ENCODE data around the gene GLT1D1.

GLT1D1 gene

GRCh38 chr12:128906485-128907137 lies 53.3 kb downstream of the GLT1D1 start:
- H3K9ac ChIP-seq (ENCODE audit: low read depth, low read length), result no peak overlapping the region
- H3K36me3 ChIP-seq (ENCODE audit: control insufficient read depth, insufficient read depth, low read length), result no peaks in the 10 kb centered on the region
- H3K4me3 ChIP-seq (ENCODE audit: low read depth, low read length), result no peak overlapping the region
- no peaks in the 10 kb centered on the region for H3K9me3 ChIP-seq (ENCODE audit: control insufficient read depth, insufficient read depth, low read length)
- no peaks in the 10 kb centered on the region for H3K27me3 ChIP-seq (ENCODE audit: control insufficient read depth, insufficient read depth, low read length)
- H3K4me1 ChIP-seq (ENCODE audit: control insufficient read depth, insufficient read depth, low read length), result no peaks in the 10 kb centered on the region

- Histone ChIP-seq H3K36me3 (ENCODE audit: control insufficient read depth, insufficient read depth, low read length) (no peaks in the 10 kb centered on the region), H3K9ac (ENCODE audit: low read depth, low read length) (no peak overlapping the region), H3K9me3 (ENCODE audit: control insufficient read depth, insufficient read depth, low read length) (no peaks in the 10 kb centered on the region), H3K27me3 (ENCODE audit: control insufficient read depth, insufficient read depth, low read length) (no peaks in the 10 kb centered on the region), H3K4me1 (ENCODE audit: control insufficient read depth, insufficient read depth, low read length) (no peaks in the 10 kb centered on the region), H3K4me3 (ENCODE audit: low read depth, low read length) (no peak overlapping the region)
Observed at GRCh38 chr12:128908254-128908653, 55.0 kb downstream of the GLT1D1 start.

GRCh38 chr12:128909653-128910052 lies 56.4 kb downstream of the GLT1D1 start:
- no peaks in the 10 kb centered on the region for H3K4me1 ChIP-seq (ENCODE audit: control insufficient read depth, insufficient read depth, low read length)
- no peaks in the 10 kb centered on the region for H3K27me3 ChIP-seq (ENCODE audit: control insufficient read depth, insufficient read depth, low read length)
- H3K4me3 ChIP-seq (ENCODE audit: low read depth, low read length), result no peak overlapping the region
- H3K9me3 ChIP-seq (ENCODE audit: control insufficient read depth, insufficient read depth, low read length), result no peaks in the 10 kb centered on the region
- no peak overlapping the region for H3K9ac ChIP-seq (ENCODE audit: low read depth, low read length)
- H3K36me3 ChIP-seq (ENCODE audit: control insufficient read depth, insufficient read depth, low read length), result no peaks in the 10 kb centered on the region

- no peaks in the 10 kb centered on the region for H3K27me3 ChIP-seq (ENCODE audit: control insufficient read depth, insufficient read depth, low read length)
Observed at GRCh38 chr12:128910629-128911028, 57.4 kb downstream of the GLT1D1 start.

DNA sequence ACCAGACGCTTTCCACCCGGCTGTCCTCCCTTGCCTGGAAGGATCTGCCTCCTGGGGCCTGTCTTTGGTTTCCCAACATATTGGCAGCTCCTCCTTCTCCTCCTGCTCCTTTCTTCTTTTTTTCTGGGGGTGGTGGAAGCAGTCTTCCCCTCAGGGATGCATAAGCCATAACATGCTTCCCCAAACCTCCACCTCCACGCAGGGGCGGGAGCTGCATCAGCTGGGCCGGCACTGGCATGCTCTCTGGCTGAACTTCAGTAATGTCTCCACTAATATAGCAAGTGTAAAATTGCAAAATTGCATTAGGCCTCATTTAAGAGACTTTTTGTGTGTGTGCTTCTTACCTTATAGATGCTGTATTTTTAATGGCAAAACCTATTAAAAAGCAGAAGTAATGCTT lies 58.6 kb downstream of the GLT1D1 start:
- Histone ChIP-seq H3K4me3 (ENCODE audit: low read depth, low read length) (no peak overlapping the region), H3K9ac (ENCODE audit: low read depth, low read length) (no peak overlapping the region), H3K27me3 (ENCODE audit: control insufficient read depth, insufficient read depth, low read length) (no peaks in the 10 kb centered on the region)

More at GRCh38 chr12:128910629-128911028, 57.4 kb downstream of the GLT1D1 start:
- Histone ChIP-seq H3K9ac (ENCODE audit: low read depth, low read length) (no peak overlapping the region), H3K4me3 (ENCODE audit: low read depth, low read length) (no peak overlapping the region), H3K9me3 (ENCODE audit: control insufficient read depth, insufficient read depth, low read length) (no peaks in the 10 kb centered on the region), H3K36me3 (ENCODE audit: control insufficient read depth, insufficient read depth, low read length) (no peaks in the 10 kb centered on the region), H3K4me1 (ENCODE audit: control insufficient read depth, insufficient read depth, low read length) (no peaks in the 10 kb centered on the region)

DNA sequence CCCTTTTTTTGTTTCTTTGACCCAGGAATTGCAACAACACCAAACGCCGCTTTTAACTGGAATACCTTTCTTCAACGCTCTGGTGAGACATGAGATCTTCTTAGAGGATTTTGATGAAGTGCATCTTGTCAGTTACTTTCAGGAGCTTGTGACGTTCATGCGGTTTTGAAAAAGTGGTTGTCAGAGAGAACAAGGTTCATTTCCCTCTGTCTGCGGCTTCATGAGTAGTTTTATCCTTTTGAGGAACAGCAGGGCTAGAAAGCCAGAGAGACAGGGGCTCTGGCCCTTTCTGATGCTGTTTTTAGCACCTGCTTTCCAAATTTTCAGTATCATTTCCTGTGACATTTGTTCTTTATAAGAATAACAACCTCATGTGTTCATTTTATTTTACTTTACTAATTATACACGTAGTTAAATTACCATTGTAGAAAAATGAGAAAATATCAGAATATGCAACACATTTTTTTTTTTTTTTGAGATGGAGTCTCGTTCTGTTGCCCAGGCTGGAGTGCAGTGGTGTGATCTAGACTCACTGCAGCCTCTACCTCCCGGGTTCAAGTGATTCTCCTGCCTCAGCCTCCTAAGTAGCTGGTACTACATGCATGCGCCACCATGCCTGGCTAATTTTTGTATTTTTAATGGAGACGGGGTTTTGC lies 61.8 kb downstream of the GLT1D1 start:
- no peak overlapping the region for H3K9ac ChIP-seq (ENCODE audit: low read depth, low read length)
- no peak overlapping the region for H3K4me3 ChIP-seq (ENCODE audit: low read depth, low read length)
- H3K9me3 ChIP-seq (ENCODE audit: control insufficient read depth, insufficient read depth, low read length), result no peaks in the 10 kb centered on the region
- no peaks in the 10 kb centered on the region for H3K36me3 ChIP-seq (ENCODE audit: control insufficient read depth, insufficient read depth, low read length)
- no peaks in the 10 kb centered on the region for H3K27me3 ChIP-seq (ENCODE audit: control insufficient read depth, insufficient read depth, low read length)
- no peaks in the 10 kb centered on the region for H3K4me1 ChIP-seq (ENCODE audit: control insufficient read depth, insufficient read depth, low read length)

More for the DNA sequence above, 58.6 kb downstream of the GLT1D1 start:
- no peaks in the 10 kb centered on the region for H3K36me3 ChIP-seq (ENCODE audit: control insufficient read depth, insufficient read depth, low read length)
- H3K9me3 ChIP-seq (ENCODE audit: control insufficient read depth, insufficient read depth, low read length), result no peaks in the 10 kb centered on the region
- no peaks in the 10 kb centered on the region for H3K4me1 ChIP-seq (ENCODE audit: control insufficient read depth, insufficient read depth, low read length)

DNA sequence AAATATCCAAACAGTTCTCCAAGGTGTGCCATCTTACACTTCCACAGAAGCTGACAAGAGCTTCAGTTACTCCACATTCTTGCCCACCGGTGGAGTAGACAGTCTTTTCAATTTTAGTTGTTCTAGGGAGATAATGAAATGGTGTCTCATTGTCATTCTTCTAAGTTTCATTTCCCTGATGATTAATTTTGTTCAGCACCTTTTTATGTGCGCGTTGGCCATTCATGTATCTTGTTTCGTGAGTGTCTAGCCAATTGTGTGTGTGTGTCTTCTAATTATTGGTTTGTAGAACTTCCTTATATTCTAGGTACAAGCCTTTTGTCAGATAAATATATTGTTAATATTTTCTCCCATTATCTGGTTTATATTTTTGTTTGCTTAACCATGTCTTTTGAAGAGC lies 63.1 kb downstream of the GLT1D1 start:
- Histone ChIP-seq H3K36me3 (ENCODE audit: control insufficient read depth, insufficient read depth, low read length) (no peaks in the 10 kb centered on the region), H3K9me3 (ENCODE audit: control insufficient read depth, insufficient read depth, low read length) (no peaks in the 10 kb centered on the region), H3K4me3 (ENCODE audit: low read depth, low read length) (no peak overlapping the region), H3K9ac (ENCODE audit: low read depth, low read length) (no peak overlapping the region), H3K4me1 (ENCODE audit: control insufficient read depth, insufficient read depth, low read length) (no peaks in the 10 kb centered on the region), H3K27me3 (ENCODE audit: control insufficient read depth, insufficient read depth, low read length) (no peaks in the 10 kb centered on the region)

DNA sequence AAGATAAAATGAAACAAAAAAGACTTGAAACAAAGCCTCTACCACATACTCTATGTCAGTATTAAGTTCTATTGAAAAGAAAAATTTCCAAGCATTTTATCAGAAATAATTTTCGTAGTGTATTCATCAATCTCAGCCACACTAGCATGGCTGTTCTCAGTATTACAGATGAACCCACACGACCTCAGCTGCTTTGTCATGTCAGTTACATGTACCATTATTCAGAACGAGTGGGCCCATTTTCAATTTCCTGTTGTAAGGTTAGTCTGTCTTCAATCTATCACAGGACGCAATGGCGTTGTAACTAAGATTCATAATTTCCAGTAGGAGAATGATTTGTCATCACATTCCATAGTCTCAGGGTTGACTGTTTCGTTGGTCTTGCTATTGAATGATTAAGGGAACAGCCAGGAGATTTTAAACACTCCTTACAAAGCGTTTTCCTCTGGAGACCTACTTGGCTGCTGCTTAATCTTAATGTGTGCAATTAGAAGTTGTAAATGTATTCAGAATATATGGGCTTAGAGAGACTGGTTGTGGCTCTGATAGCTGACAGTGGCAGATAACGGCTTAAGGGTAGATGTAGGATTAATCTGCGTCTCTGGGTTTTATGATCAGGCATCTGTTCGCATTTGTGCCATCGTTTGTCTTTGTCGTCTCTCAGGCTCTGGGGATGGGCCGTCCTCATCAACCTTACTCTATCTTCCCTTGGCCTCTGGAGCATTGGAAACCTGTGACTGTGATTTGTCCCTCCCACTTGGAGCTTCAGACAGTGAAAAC lies 65.4 kb downstream of the GLT1D1 start:
- Histone ChIP-seq H3K27me3 (ENCODE audit: control insufficient read depth, insufficient read depth, low read length) (no peaks in the 10 kb centered on the region), H3K9me3 (ENCODE audit: control insufficient read depth, insufficient read depth, low read length) (no peaks in the 10 kb centered on the region), H3K9ac (ENCODE audit: low read depth, low read length) (no peak overlapping the region), H3K4me1 (ENCODE audit: control insufficient read depth, insufficient read depth, low read length) (no peaks in the 10 kb centered on the region), H3K36me3 (ENCODE audit: control insufficient read depth, insufficient read depth, low read length) (no peaks in the 10 kb centered on the region), H3K4me3 (ENCODE audit: low read depth, low read length) (no peak overlapping the region)

- Histone ChIP-seq H3K9me3 (ENCODE audit: control insufficient read depth, insufficient read depth, low read length) (no peaks in the 10 kb centered on the region), H3K27me3 (ENCODE audit: control insufficient read depth, insufficient read depth, low read length) (no peaks in the 10 kb centered on the region), H3K36me3 (ENCODE audit: control insufficient read depth, insufficient read depth, low read length) (no peaks in the 10 kb centered on the region), H3K4me1 (ENCODE audit: control insufficient read depth, insufficient read depth, low read length) (no peaks in the 10 kb centered on the region), H3K9ac (ENCODE audit: low read depth, low read length) (no peak overlapping the region), H3K4me3 (ENCODE audit: low read depth, low read length) (no peak overlapping the region)
Observed at GRCh38 chr12:128920468-128920867, 67.2 kb downstream of the GLT1D1 start.

DNA sequence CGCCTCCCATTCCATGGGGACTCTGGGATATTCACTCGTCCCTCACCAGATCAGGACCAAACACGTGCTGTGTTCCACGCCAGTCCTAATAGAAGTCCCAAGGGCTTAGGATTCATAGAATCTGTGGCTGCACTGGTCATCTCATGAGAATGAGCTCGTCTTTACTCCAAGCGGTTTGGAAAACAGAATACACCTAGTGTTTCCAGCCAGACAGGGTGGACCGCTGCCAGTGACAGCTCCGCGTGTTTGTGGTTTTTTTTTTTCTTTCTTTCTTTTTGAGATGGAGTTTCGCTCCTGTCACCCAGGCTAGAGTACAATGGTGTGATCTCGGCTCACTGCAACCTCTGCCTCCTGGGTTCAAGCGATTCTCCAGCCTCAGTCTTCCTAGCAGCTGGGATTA lies 75.1 kb downstream of the GLT1D1 start:
- Histone ChIP-seq H3K27me3 (ENCODE audit: control insufficient read depth, insufficient read depth, low read length) (no peaks in the 10 kb centered on the region), H3K9me3 (ENCODE audit: control insufficient read depth, insufficient read depth, low read length) (no peaks in the 10 kb centered on the region), H3K4me1 (ENCODE audit: control insufficient read depth, insufficient read depth, low read length) (no peaks in the 10 kb centered on the region), H3K36me3 (ENCODE audit: control insufficient read depth, insufficient read depth, low read length) (no peaks in the 10 kb centered on the region), H3K4me3 (ENCODE audit: low read depth, low read length) (no peak overlapping the region), H3K9ac (ENCODE audit: low read depth, low read length) (no peak overlapping the region)

DNA sequence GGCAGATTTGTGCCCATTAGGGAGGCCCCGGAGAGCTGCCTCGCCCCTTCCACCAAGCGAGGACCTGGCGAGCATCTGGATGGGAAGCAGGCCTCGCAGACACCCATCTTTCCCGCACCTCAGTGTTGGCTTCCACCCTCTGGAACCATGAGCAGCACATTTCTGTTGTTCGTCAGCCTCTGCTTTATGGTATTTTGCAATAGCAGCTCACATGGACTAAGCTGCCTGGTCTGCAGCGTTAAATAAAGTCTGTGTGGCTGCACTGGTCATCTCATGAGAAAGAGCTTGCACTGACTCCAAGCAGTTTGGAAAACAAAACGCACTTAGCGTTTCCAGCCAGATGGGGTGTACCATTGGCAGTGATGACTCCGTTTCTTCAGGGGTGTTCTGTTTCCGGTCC lies 75.8 kb downstream of the GLT1D1 start:
- Histone ChIP-seq H3K27me3 (ENCODE audit: control insufficient read depth, insufficient read depth, low read length) (no peaks in the 10 kb centered on the region), H3K9ac (ENCODE audit: low read depth, low read length) (no peak overlapping the region), H3K9me3 (ENCODE audit: control insufficient read depth, insufficient read depth, low read length) (no peaks in the 10 kb centered on the region), H3K4me3 (ENCODE audit: low read depth, low read length) (no peak overlapping the region), H3K36me3 (ENCODE audit: control insufficient read depth, insufficient read depth, low read length) (no peaks in the 10 kb centered on the region), H3K4me1 (ENCODE audit: control insufficient read depth, insufficient read depth, low read length) (no peaks in the 10 kb centered on the region)

DNA sequence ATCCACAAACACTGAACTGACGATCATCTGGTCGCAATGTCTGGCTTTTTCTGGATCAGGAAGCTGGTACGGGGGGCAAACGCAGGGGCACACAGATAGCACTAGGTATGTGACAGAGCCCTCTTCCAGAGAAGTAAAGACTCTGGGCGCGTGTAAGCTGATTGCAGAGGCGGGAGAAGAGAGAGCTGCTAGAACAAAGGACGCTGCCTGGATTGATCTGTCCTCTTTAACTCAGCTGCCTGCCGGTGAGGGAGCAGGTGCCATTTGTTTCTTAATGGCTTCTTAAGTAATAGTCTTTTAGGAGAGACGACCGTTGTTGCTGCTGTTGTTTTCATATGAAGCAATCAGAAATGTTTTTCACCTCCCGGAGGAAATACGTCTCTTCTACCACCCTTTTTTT lies 77.3 kb downstream of the GLT1D1 start:
- H3K9ac ChIP-seq (ENCODE audit: low read depth, low read length), result no peak overlapping the region
- H3K36me3 ChIP-seq (ENCODE audit: control insufficient read depth, insufficient read depth, low read length), result no peaks in the 10 kb centered on the region
- no peaks in the 10 kb centered on the region for H3K27me3 ChIP-seq (ENCODE audit: control insufficient read depth, insufficient read depth, low read length)
- no peaks in the 10 kb centered on the region for H3K9me3 ChIP-seq (ENCODE audit: control insufficient read depth, insufficient read depth, low read length)
- no peak overlapping the region for H3K4me3 ChIP-seq (ENCODE audit: low read depth, low read length)
- H3K4me1 ChIP-seq (ENCODE audit: control insufficient read depth, insufficient read depth, low read length), result no peaks in the 10 kb centered on the region

All from iPS-15b (cell line).